Left lung (tissue), 10 donors: ENCODE measurements around the gene CCDC187. TPM values are rescaled to one million over a fixed set of nuclear protein-coding genes. Genes with fewer than 3 reads are reported as not detected.

Source experiments
- ATAC-seq: fragments of 200-7000 bp; cut with Tn5 transposase; one replicate; pipeline ENCODE4 v1.9.1; 2020; ENCODE audit warnings: moderate library complexity
- DNase-seq, 4 donors: peaks; one replicate each; pipeline ENCODE4 v3.0.0-alpha.2; 2013 to 2020
- H3K27ac ChIP-seq, 2 donors: fragments of 200-600 bp; sonication (generic) in 1 of 2; one replicate each; pipeline versions ENCODE4 v1.5.0 to v1.8.0; 2020 to 2021
- H3K27me3 ChIP-seq, 2 donors: fragments of 200-600 bp; sonication (generic) in 1 of 2; one replicate each; pipeline versions ENCODE4 v1.5.0 to v1.8.0; 2020 to 2021
- H3K36me3 ChIP-seq, 2 donors: fragments of 200-600 bp; sonication (generic) in 1 of 2; one replicate each; pipeline versions ENCODE4 v1.5.0 to v1.8.0; 2020 to 2021
- H3K4me1 ChIP-seq, 2 donors: fragments of 200-600 bp; one replicate each; pipeline ENCODE4 v1.8.0; 2021
- H3K4me3 ChIP-seq, 2 donors: fragments of 200-600 bp; sonication (generic) in 1 of 2; one replicate each; pipeline versions ENCODE4 v1.5.0 to v1.8.0; 2020 to 2021; ENCODE audit warnings: mild to moderate bottlenecking in 1 of 2
- H3K9me3 ChIP-seq, 2 donors: fragments of 200-600 bp; sonication (generic) in 1 of 2; one replicate each; pipeline versions ENCODE4 v1.5.0 to v1.8.0; 2020 to 2021
- CTCF ChIP-seq, 2 donors: fragments of 200-600 bp; sonication (generic) in 1 of 2; IDR thresholded peaks; one replicate each; pipeline versions ENCODE4 v1.5.0 to v1.8.0; 2021; ENCODE audit warnings: antibody characterized with exemption in 2 of 2
- intact Hi-C, 2 donors: fragments of 100-400 bp; cut with DNase I; formaldehyde crosslinking; loops; one replicate each; pipeline versions ENCODE4 v1.11.2 to v1.14.2; 2022
- polyA plus RNA-seq, 6 donors: library from polyadenylated mRNA; unstranded; fragments of 120-200 nt; gene quantifications; one replicate each; pipeline ENCODE4 v1.2.1, GENCODE V29; 2013; ENCODE audit not compliant: insufficient read length in 6 of 6
- total RNA-seq, 2 donors: library from RNA; stranded (reverse); fragmentation: NEBNext Ultra II Directional; extraction: Animal tissue kit (Norgen Biotek cat#: 25700); gene quantifications; one replicate each; pipeline ENCODE4 v1.2.1, GENCODE V29; 2021
- donor health status: DM: no; HTN: yes; CAD: no.
- donor health status: DM: no; HTN: no; CAD: no.

The CCDC187 gene
- total and polyA plus RNA-seq, 8 donors = 0.47 to 3.0 (median 1.9) TPM

GRCh38 chr9:136210276-136210675 lies 93.6 kb downstream of the CCDC187 start:
- Histone ChIP-seq H3K27me3 (peaks cover 4 to 6% of the 10 kb centered on the region in 2 donors), H3K9me3 (peaks cover 0 to 8% of the 10 kb centered on the region in 2 donors), H3K27ac (no peak overlapping the region), H3K4me1 (no peaks in the 10 kb centered on the region), H3K36me3 (peaks cover 0 to 78% of the 10 kb centered on the region in 2 donors), H3K4me3 (no peak overlapping the region)
- intact Hi-C loops = no loop called here
- no peak for ATAC-seq
- no peak for DNase-seq
- no peak for TF ChIP-seq CTCF (IDR thresholded peaks at IDR 0.05)

- H3K4me3 ChIP-seq = no peak overlapping the region
- ATAC-seq = no peak
- intact Hi-C loops = no loop called here
- H3K27ac ChIP-seq = no peak overlapping the region
- peaks cover 0 to 73% of the 10 kb centered on the region in 2 donors for H3K36me3 ChIP-seq
- H3K9me3 ChIP-seq = peaks cover 0 to 8% of the 10 kb centered on the region in 2 donors
- peaks cover 7 to 11% of the 10 kb centered on the region in 2 donors for H3K27me3 ChIP-seq
- no peak for DNase-seq
- TF ChIP-seq CTCF (IDR thresholded peaks at IDR 0.05) = no peak
- no peaks in the 10 kb centered on the region for H3K4me1 ChIP-seq
Measured at GRCh38 chr9:136209786-136210185, 94.1 kb downstream of the CCDC187 start.

GRCh38 chr9:136209232-136209631 lies 94.7 kb downstream of the CCDC187 start:
- DNase-seq (no peak), ATAC-seq (no peak)
- intact Hi-C loops = no loop called here

GRCh38 chr9:136208675-136209074 lies 95.2 kb downstream of the CCDC187 start:
- Histone ChIP-seq H3K27ac (no peak overlapping the region), H3K27me3 (peaks cover 18 to 22% of the 10 kb centered on the region in 2 donors), H3K4me1 (no peaks in the 10 kb centered on the region), H3K4me3 (no peak overlapping the region), H3K36me3 (peaks cover 0 to 62% of the 10 kb centered on the region in 2 donors), H3K9me3 (peaks cover 0 to 1% of the 10 kb centered on the region in 2 donors)
- TF ChIP-seq CTCF (IDR thresholded peaks at IDR 0.05) = no peak
- intact Hi-C loops = no loop called here
- DNase-seq = no peak
- ATAC-seq = no peak

More at GRCh38 chr9:136209232-136209631, 94.7 kb downstream of the CCDC187 start:
- H3K9me3 ChIP-seq = peaks cover 0 to 7% of the 10 kb centered on the region in 2 donors
- no peak overlapping the region for H3K4me3 ChIP-seq
- peaks cover 0 to 68% of the 10 kb centered on the region in 2 donors for H3K36me3 ChIP-seq
- no peaks in the 10 kb centered on the region for H3K4me1 ChIP-seq
- H3K27me3 ChIP-seq = peaks cover 12 to 16% of the 10 kb centered on the region in 2 donors
- no peak for TF ChIP-seq CTCF (IDR thresholded peaks at IDR 0.05)
- no peak overlapping the region for H3K27ac ChIP-seq

GRCh38 chr9:136207616-136208015 lies 96.3 kb downstream of the CCDC187 start:
- no peak for TF ChIP-seq CTCF (IDR thresholded peaks at IDR 0.05)

More at GRCh38 chr9:136207616-136208015, 96.3 kb downstream of the CCDC187 start:
- intact Hi-C loops = no loop called here
- ATAC-seq = no peak
- H3K4me3 ChIP-seq = no peak overlapping the region
- H3K27ac ChIP-seq = no peak overlapping the region
- H3K9me3 ChIP-seq = no peaks in the 10 kb centered on the region
- H3K4me1 ChIP-seq = no peaks in the 10 kb centered on the region
- peaks cover 0 to 52% of the 10 kb centered on the region in 2 donors for H3K36me3 ChIP-seq
- no peak for DNase-seq
- H3K27me3 ChIP-seq = peaks cover 27 to 32% of the 10 kb centered on the region in 2 donors
